GM06990 (cell line): ENCODE measurements around the gene C1orf116.

ENCODE experiments used
- DNase-seq: peaks from one replicate; pipeline ENCODE4 v3.0.0-alpha.2; 2011; ENCODE audit not compliant: insufficient read length; ENCODE audit errors: extremely low read depth
- H3K27me3 ChIP-seq: replicated peaks from 2 replicates; pipeline ENCODE4 v1.6.0; 2011; ENCODE audit warnings: low read length; ENCODE audit not compliant: control insufficient read depth, insufficient read depth
- H3K36me3 ChIP-seq: 2 replicates; pipeline ENCODE4 v1.5.1; 2011; ENCODE audit warnings: low read length; ENCODE audit not compliant: control insufficient read depth, insufficient read depth
- H3K4me3 ChIP-seq: replicated peaks from 2 replicates; pipeline ENCODE4 v1.5.1; 2011; ENCODE audit warnings: low read depth, mild to moderate bottlenecking, control low read depth, low read length
- CTCF ChIP-seq: IDR thresholded peaks from 2 replicates; pipeline ENCODE4 v1.5.1; 2011; ENCODE audit warnings: low read length, control low read depth, mild to moderate bottlenecking, inconsistent platforms; ENCODE audit not compliant: insufficient read depth, poor library complexity, severe bottlenecking

Gene C1orf116

DNA sequence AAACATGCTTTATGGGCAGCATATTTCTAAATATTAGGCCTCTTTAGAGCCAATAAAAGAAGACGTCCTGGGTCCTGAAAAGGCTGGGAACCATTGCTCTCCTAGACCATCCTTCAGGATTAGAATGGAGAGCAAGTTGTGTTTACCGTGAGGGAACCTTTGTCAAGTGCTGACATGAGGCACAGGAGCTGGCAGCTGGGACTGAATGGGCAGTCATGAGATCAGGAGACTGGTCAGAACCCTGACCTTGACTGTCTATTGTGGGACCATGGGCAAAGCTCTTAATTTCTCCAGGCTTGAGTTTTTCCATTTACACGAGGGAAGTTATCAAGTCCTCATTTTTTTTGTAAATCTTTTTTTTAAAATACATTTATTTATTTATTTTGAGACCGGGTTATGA lies 25.7 kb upstream of the C1orf116 start:
- Histone ChIP-seq H3K4me3 (no peak overlapping the region), H3K27me3 (no peaks in the 10 kb centered on the region), H3K36me3 (no peaks in the 10 kb centered on the region)
- no peak for DNase-seq
- no peak for TF ChIP-seq CTCF

GRCh38 chr1:207056673-207057072 lies 24.1 kb upstream of the C1orf116 start:
- no peak for DNase-seq
- no peaks in the 10 kb centered on the region for H3K36me3 ChIP-seq
- no peak for TF ChIP-seq CTCF

GRCh38 chr1:207055386-207056001 lies 22.9 kb upstream of the C1orf116 start:
- TF ChIP-seq CTCF = no peak
- Histone ChIP-seq H3K36me3 (no peaks in the 10 kb centered on the region), H3K4me3 (no peak overlapping the region), H3K27me3 (no peaks in the 10 kb centered on the region)
- DNase-seq = no peak

More at GRCh38 chr1:207056673-207057072, 24.1 kb upstream of the C1orf116 start:
- H3K27me3 ChIP-seq = no peaks in the 10 kb centered on the region
- no peak overlapping the region for H3K4me3 ChIP-seq

DNA sequence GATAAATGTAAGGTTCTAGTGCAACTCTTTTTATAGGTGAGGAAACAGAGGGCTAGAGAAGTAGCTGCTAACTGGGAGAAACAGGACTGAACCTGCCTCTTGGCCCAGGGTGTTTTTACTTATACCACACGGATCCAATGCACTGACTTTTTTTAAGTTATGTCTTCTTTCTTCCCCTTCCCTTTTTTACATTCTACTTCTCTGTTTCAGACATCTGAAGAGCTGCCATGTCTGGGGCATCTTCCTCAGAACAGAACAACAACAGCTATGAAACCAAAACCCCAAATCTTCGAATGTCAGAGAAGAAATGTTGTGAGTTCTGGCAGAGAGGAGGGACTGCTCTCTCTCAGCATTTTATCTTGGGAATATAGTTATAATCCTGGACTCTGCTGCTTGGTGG lies 21.9 kb upstream of the C1orf116 start:
- H3K4me3 ChIP-seq = no peak overlapping the region
- DNase-seq = no peak
- H3K36me3 ChIP-seq = no peaks in the 10 kb centered on the region
- no peaks in the 10 kb centered on the region for H3K27me3 ChIP-seq
- TF ChIP-seq CTCF = no peak

GRCh38 chr1:207052911-207053769 lies 20.6 kb upstream of the C1orf116 start, which contains the start of gene PFKFB2:
Gene PFKFB2 (plus strand): TSS chr1:207053275. CDS start chr1:207054718, 1,443 bp downstream.
- no peak for TF ChIP-seq CTCF
- peak; percentile 89 for DNase-seq
- peaks cover 8% of the 10 kb centered on the region for H3K36me3 ChIP-seq
- H3K27me3 ChIP-seq = no peaks in the 10 kb centered on the region
- H3K4me3 ChIP-seq = peak within 1 kb of the TSS; percentile 75
